AG09319 (cell line): ENCODE results near the gene REXO4.

ENCODE experiments used
- DNase-seq: peaks from one replicate; pipeline ENCODE4 v3.0.0-alpha.2; 2010; ENCODE audit warnings: low read depth; ENCODE audit errors: extremely low read depth
- CTCF ChIP-seq: IDR thresholded peaks from 2 replicates; pipeline ENCODE4 v1.5.1; 2011; ENCODE audit warnings: low read depth, mild to moderate bottlenecking, inconsistent platforms, low read length, moderate library complexity

Gene REXO4

GRCh38 chr9:133417541-133418461 is at the start of gene REXO4:
Gene REXO4 (minus strand): TSS chr9:133418010. CDS start chr9:133417844, 166 bp downstream.
- DNase-seq = peak; percentile 54
- TF ChIP-seq CTCF = no peak

GRCh38 chr9:133467101-133467500 is 49.3 kb upstream of the REXO4 start:
- no peak for DNase-seq
- no peak for TF ChIP-seq CTCF

GRCh38 chr9:133465984-133466383 is 48.2 kb upstream of the REXO4 start:
- DNase-seq = no peak
- no peak for TF ChIP-seq CTCF

- DNase-seq = no peak
- TF ChIP-seq CTCF = no peak
Measured at GRCh38 chr9:133464638-133465037, 46.8 kb upstream of the REXO4 start.

- TF ChIP-seq CTCF = no peak
- no peak for DNase-seq
Measured at GRCh38 chr9:133463864-133464615, 46.2 kb upstream of the REXO4 start.

- DNase-seq = no peak
- no peak for TF ChIP-seq CTCF
Measured at GRCh38 chr9:133463234-133463863, 45.5 kb upstream of the REXO4 start.
